ENCODE measurements around the gene CLSTN2. TPM values are rescaled to one million over a fixed set of nuclear protein-coding genes. Genes with fewer than 3 reads are reported as not detected.

Gene CLSTN2
- total and polyA plus RNA-seq, 2 of the 8 experiments (the other 6 are each of a cell fraction or from before 2014, with no cell fraction given), result 0.39 to 0.52 TPM

- no peak overlapping the region for H2BK120ac ChIP-seq (replicated peaks; ENCODE audit: low read depth, low read length)
- no peak for TF ChIP-seq SIRT6 (IDR thresholded peaks at IDR 0.05; ENCODE audit: low read length)
- TF ChIP-seq RXRA (IDR thresholded peaks at IDR 0.05; ENCODE audit: insufficient read depth, low read depth, low read length), result no peak
- TF ChIP-seq TEAD4 (IDR thresholded peaks at IDR 0.05; ENCODE audit: low read depth, low read length), result no peak
- no peak for TF ChIP-seq PHF8 (conservative IDR thresholded peaks at IDR 0.05; ENCODE audit: low read depth, low read length)
- H3K79me1 ChIP-seq (ENCODE audit: low read depth, low read length), result no peaks in the 10 kb centered on the region
- H3K18ac ChIP-seq (ENCODE audit: extremely low read depth, low read length), result no peak overlapping the region
- no peak overlapping the region for H4K91ac ChIP-seq (replicated peaks; ENCODE audit: insufficient read length, low read length)
- H3K56ac ChIP-seq (replicated peaks; ENCODE audit: insufficient read length, low read depth, low read length), result no peak overlapping the region
- H3K4me1 ChIP-seq (replicated peaks in 1 of 4; ENCODE audit: control insufficient read depth in 3 of 4, insufficient read depth in 4 of 4, low read length in 3 of 4), result no peaks in the 10 kb centered on the region
- H4K20me1 ChIP-seq (replicated peaks in 1 of 2; ENCODE audit: control insufficient read depth in 1 of 2, insufficient read depth in 2 of 2, low read length in 2 of 2), result no peaks in the 10 kb centered on the region
- no peak overlapping the region for H3K27ac ChIP-seq (ENCODE audit: low read depth, low read length)
- H3K4me2 ChIP-seq (ENCODE audit: insufficient read depth in 1 of 2, low read depth in 2 of 2, low read length in 2 of 2), result no peak overlapping the region
- no peak overlapping the region for H3K14ac ChIP-seq (ENCODE audit: insufficient read length)
- no peak overlapping the region for H3K23ac ChIP-seq (ENCODE audit: insufficient read length)
- ChIA-PET CTCF (ENCODE audit: partially characterized antibody) (interaction anchor here (1.1 kb wide), 1 partner anchor 209 kb away, joined by 3 read pairs; no protein-coding TSS in a partner anchor), POLR2A (ENCODE audit: partially characterized antibody) (interaction anchor here (0.7 kb wide), 1 partner anchor 56 kb away, joined by 3 read pairs; no protein-coding TSS in a partner anchor)
- H3K79me2 ChIP-seq (ENCODE audit: control insufficient read depth in 1 of 2, insufficient read depth in 2 of 2, low read length in 2 of 2), result no peaks in the 10 kb centered on the region
- H4K5ac ChIP-seq (ENCODE audit: insufficient read length, low read depth, low read length), result no peak overlapping the region
- 84% methylated on average over 2 of the region's 2 CpGs; no CpG with 5 or more reads in 1 of the 2 experiments for WGBS, 2 experiments (ENCODE audit: extremely low coverage in 1 of 2, insufficient coverage in 1 of 2, insufficient read length in 1 of 2, insufficient replicate concordance in 2 of 2, low coverage in 1 of 2, low lambda C conversion rate in 2 of 2, missing lambda C conversion rate in 1 of 2)
- no peaks in the 10 kb centered on the region for H3K9me3 ChIP-seq (ENCODE audit: insufficient read depth in 2 of 2, low read depth in 1 of 2, low read length in 1 of 2)
- DNase-seq (ENCODE audit: low read depth in 1 of 2, low spot score in 2 of 2) (no peak), FAIRE-seq (no peak)
- H2BK5ac ChIP-seq (ENCODE audit: low read depth, low read length), result no peak overlapping the region
- H2BK12ac ChIP-seq (ENCODE audit: low read depth, low read length), result no peak overlapping the region
- H3K23me2 ChIP-seq (ENCODE audit: low read depth, low read length), result no peaks in the 10 kb centered on the region
- H3K27me3 ChIP-seq (replicated peaks in 1 of 4; ENCODE audit: control insufficient read depth in 3 of 4, extremely low read depth in 1 of 4, insufficient read depth in 3 of 4, low read length in 3 of 4), result no peaks in the 10 kb centered on the region
- no peak overlapping the region for H2BK15ac ChIP-seq (ENCODE audit: low read length)
- H3K36me3 ChIP-seq (ENCODE audit: control insufficient read depth in 2 of 4, insufficient read depth in 4 of 4, low read length in 3 of 4), result no peaks in the 10 kb centered on the region
- H3K9ac ChIP-seq (replicated peaks in 1 of 4; ENCODE audit: extremely low read depth in 1 of 4, low read depth in 3 of 4, low read length in 3 of 4), result no peak overlapping the region
- H2AFZ ChIP-seq (ENCODE audit: low read length), result no peak overlapping the region
- no peak overlapping the region for H2BK20ac ChIP-seq (ENCODE audit: low read length)
- no peak overlapping the region for H3K4ac ChIP-seq (replicated peaks; ENCODE audit: insufficient read length, low read depth, low read length)
- no peak overlapping the region for H4K8ac ChIP-seq (ENCODE audit: extremely low read depth, insufficient read depth, low read length)
- H3K4me3 ChIP-seq (ENCODE audit: extremely low read depth in 1 of 4, insufficient read depth in 2 of 4, low read depth in 3 of 4, low read length in 4 of 4), result no peak overlapping the region
- no peak overlapping the region for H2AK5ac ChIP-seq (ENCODE audit: low read depth, low read length)
These were observed 453.4 kb downstream of the CLSTN2 start for GRCh38 chr3:140388202-140388922.

Data from H1 (cell line).